GM18951 (cell line): Measurements from ENCODE around the gene FOXJ3.

Experiments
- POLR2A ChIP-seq: IDR thresholded peaks from 4 replicates; pipeline ENCODE4 v1.6.1; 2011; ENCODE audit warnings: mild to moderate bottlenecking; ENCODE audit not compliant: insufficient read length, insufficient read depth; ENCODE audit errors: extremely low read depth
- in situ Hi-C: fragments of 300-500 bp; cut with MboI; formaldehyde crosslinking; loops from one replicate; pipeline ENCODE4 v1.12.0; 2022; ENCODE audit warnings: low sequenced_read_pairs, mixed read lengths, inconsistent platforms; ENCODE audit not compliant: unreplicated experiment

FOXJ3 gene

DNA sequence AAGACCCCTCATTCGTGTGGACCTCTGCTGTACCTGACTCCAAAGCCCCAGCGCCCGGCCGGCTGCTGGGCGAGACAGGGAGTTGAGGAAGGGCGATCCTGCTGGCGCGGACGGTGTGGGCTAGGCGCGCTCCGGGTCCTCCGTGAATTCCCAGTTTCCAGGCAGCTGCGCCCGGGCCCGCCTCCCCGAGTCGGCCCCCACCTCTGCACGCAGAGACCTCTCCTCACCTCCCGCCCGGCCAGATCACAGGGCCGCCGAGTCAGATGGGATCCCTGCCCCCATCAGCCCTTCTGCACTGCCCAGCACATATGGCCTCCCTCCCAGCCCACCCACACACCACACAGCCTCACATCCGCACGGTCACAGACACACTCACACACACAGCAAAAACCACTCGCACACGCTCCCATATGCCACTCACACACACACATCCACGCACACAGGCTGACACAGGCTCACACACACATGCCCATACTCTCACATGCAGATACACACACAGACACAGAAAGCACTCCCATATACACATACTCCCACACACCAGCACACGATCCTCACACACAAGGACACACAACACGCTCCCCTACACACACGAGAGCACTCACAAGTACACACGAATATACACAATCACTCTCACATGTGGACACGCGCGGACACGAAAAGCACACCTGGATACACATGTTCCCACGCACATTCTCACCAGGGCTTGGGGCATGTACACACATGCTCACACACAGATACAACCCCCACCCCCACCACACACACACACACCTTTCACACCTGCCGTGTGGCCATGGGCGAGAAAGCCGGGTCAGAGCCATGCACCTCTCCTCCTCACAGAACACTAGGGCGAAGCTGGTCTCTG is 189.0 kb downstream of the FOXJ3 start:
- TF ChIP-seq POLR2A = no peak
- in situ Hi-C loops = loop anchor here (25.0 kb wide), 1 partner anchor 584 kb away; no protein-coding TSS in a partner anchor

DNA sequence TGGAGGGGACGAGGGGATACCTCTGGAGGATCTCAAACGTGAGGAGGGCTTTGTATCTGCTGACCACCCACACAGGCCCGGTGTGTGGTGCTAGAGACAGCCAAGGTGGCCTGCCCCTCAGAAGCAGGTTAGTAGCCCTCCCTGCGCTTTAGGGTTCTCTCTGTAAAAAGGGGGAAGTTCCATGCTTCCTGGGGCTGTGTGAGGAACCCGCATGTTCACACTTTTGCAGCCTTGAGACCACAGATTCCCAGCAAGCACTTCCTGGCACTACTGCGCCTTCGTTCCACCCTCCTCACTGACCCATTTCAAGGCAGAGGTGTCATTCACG is 189.7 kb downstream of the FOXJ3 start:
- TF ChIP-seq POLR2A = no peak
- in situ Hi-C loops = loop anchor here (25.0 kb wide), 1 partner anchor 583 kb away; no protein-coding TSS in a partner anchor

DNA sequence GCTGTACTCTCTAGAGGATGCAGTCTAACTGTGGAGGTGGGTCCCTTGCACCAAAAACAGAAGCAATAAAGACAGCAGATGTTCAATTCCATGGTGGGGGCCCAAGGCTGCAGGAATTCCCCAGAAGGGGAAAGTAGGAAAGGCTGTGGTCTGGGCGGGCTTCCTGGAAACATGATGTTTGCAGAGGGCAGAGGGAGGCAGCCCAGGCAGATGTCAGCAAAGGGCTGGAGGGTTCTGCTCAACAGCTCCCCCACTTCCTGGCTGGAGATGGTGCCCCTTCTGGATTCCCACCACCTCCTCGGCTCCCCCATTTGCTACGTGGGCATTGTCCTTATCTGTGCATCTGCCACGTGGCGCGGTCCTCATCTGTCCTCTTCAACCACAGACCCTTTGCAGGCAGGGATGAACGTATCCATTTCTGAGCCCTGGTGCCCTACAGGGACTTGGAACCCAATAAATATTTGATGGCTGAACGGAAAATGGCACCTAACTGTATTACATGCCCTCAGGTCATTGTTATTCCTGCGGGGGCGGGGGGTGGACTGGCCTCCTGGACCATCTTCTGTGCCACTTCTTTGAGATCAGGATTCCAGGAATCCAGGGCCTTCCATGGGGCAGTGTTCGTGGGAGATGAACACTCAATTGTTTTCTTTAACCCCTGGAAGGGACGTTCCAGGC is 190.2 kb downstream of the FOXJ3 start:
- no peak for TF ChIP-seq POLR2A

DNA sequence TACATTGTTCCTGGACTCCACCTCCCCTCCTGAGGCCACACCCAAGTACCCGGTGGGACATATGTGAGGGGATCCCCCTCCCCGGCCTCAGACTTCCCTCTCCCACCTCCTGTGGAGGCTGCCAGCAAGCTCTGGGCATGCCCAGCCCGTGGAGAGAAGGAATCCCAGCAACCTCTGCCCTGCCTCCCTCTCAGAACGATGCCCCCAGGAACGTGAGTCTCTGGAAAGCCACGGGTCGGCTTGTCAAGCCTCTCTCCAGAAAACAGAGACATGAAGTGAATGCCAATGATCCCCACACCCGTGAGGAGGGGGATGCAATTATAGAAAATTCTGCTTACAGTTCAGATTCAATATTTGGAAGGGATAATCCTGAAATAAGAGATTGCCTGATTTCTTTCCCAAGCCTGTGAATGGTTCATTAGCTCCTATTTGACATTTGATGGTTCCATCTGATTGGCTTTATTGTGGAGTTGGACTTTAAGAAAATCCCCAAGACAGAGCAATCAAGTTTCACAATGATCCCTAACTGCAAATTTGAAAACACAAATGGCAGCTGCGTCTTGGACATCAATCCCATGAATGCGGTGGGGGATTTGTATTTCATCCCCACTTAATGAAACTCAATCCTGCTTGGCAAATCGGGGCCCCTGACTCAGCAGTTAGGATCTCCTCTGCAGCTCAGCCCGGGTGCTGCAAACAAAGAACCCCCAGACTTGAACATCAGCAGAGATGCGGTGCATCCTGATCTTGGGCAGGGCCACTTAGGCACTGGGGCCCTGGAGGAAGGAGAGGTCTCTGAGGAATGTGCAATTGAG is 190.9 kb downstream of the FOXJ3 start:
- in situ Hi-C loops = loop anchor here (25.0 kb wide), 1 partner anchor 582 kb away; no protein-coding TSS in a partner anchor

More for the DNA sequence above, 190.2 kb downstream of the FOXJ3 start:
- in situ Hi-C loops = loop anchor here (25.0 kb wide), 1 partner anchor 583 kb away; no protein-coding TSS in a partner anchor

DNA sequence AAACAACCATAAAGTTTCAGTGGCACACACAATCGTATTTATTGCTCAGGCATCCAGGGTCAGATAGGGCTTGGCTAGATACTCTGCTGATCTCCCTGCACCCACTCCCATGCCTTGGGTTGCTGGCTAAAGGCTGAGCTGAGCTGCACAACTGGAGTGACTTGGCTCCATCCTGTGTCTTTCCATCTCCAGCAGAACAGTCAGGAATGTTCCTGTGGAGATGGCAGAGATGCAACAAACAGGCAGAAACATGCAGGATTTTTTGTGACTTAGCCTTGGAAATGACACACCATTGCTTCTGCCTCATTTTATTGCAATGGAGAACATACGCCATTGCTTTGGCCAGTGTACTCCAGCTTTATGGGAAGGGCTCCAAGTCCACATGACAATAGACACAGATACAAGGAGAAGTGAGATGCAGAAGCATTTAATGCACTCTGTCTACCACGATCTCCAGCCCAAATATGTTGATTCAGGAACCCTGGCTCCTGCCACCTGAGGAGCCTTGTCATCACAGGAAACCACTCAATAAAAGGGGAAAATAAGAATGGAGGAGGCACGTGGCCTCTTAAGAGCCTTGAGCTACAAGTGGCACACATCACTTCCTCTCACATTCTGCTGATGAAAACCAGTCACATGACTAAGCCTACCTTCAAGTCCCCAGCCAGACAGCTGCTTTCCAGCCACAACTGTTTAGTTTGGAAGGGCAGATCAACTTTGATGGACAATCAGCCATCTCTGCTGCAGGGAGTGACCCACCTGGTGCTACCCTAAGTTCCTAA is 191.9 kb downstream of the FOXJ3 start:
- TF ChIP-seq POLR2A = no peak
- in situ Hi-C loops = loop anchor here (25.0 kb wide), 1 partner anchor 581 kb away; no protein-coding TSS in a partner anchor

More for the DNA sequence above, 190.9 kb downstream of the FOXJ3 start:
- TF ChIP-seq POLR2A = no peak

DNA sequence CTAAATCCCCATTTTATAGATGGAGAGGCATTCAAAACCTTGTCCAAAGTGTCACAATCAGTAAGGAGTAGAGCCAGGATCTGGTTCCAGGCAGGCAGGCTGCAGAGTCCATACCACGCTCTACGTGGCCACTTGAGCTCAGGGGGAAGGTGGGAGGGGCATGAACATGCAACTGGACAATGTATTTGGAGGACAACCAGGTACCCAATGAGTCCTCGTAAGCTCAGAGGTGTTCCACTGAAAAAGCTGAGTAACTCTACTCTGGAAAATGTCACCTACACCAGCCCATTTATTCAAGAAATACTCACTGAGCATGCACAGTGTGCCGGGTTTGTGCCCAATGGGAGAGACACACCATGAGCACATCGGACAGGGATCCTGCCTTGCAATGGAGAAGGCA is 193.1 kb downstream of the FOXJ3 start:
- in situ Hi-C loops = loop anchor here (25.0 kb wide), 1 partner anchor 580 kb away; no protein-coding TSS in a partner anchor
- TF ChIP-seq POLR2A = no peak

DNA sequence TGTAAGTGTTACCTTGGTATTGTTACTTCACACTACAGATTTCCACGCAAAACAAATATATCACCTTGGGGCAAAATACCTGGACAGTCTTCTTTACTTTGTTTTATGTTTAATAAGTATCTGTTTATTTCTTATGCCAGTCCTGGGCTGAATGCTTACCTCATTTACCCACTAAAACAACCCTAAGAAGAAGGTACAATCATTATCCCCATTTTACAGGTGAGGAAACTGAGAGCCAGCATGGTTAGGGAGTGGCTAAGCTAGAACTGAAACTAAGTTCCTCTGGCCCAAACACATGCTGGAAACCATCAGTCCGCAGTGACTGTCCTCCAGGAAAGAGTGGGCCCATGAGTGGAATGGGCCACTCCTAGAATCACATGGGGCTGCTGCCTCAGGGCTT is 194.8 kb downstream of the FOXJ3 start:
- in situ Hi-C loops = loop anchor here (25.0 kb wide), 1 partner anchor 578 kb away; no protein-coding TSS in a partner anchor

DNA sequence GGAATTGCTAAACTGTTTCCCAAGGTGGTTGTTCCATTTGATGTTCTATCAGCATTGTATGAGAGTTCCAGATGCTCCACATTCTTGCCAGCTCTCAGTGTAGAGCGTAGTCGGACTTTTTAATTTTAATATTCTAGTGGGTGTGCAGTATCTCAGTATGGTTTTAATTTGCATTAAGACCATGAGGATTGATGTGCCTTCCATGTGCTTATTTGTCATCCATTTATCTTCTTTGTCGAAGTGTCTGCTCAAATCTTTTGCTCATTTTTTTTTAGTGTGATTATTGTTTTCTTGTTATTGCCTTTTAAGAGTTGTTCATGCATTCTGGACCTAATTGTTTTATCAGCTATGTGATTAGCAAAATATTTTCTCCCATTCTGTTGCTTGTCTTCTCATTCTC is 195.6 kb downstream of the FOXJ3 start:
- TF ChIP-seq POLR2A = no peak
- in situ Hi-C loops = loop anchor here (25.0 kb wide), 1 partner anchor 577 kb away; no protein-coding TSS in a partner anchor

More for the DNA sequence above, 194.8 kb downstream of the FOXJ3 start:
- TF ChIP-seq POLR2A = no peak

DNA sequence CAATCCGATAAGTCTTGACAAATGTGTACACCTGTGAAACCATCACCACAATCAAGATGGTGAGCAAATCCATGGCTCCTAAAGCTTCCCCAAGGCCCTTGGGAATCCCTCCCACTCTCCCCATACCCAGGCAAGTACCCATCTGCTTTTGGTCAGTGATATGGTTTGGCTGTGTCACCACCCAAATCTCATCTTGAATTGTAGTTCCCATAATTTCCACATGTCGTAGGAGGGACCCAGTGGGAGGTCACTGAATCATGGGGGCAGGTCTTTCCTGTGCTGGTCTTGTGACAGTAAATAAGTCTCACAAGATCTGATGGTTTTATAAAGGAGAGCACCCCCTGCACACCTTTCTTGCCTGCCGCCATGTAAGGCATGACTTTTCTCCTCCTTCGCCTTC is 196.4 kb downstream of the FOXJ3 start:
- in situ Hi-C loops = loop anchor here (25.0 kb wide), 1 partner anchor 576 kb away; no protein-coding TSS in a partner anchor
- no peak for TF ChIP-seq POLR2A

DNA sequence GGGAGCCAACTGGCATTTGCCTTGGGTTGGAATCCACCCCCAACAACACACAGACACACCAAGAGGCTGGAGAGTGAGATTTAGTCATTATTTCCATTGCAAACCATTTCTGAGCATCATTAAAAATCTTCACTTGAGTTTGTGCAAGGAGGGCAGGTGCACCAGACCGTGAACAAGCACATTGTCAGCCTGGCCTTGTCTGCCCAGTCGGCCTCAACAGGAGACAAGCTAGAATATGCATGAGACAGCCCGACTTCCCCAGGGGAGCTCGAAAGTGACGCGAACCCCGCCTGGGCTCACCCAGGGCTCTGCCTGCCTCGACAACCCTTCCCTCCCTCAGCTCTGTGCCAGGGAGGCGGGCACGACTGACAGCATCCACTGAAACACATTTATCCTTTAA is 197.3 kb downstream of the FOXJ3 start:
- no peak for TF ChIP-seq POLR2A
- in situ Hi-C loops = loop anchor here (25.0 kb wide), 1 partner anchor 575 kb away; no protein-coding TSS in a partner anchor

DNA sequence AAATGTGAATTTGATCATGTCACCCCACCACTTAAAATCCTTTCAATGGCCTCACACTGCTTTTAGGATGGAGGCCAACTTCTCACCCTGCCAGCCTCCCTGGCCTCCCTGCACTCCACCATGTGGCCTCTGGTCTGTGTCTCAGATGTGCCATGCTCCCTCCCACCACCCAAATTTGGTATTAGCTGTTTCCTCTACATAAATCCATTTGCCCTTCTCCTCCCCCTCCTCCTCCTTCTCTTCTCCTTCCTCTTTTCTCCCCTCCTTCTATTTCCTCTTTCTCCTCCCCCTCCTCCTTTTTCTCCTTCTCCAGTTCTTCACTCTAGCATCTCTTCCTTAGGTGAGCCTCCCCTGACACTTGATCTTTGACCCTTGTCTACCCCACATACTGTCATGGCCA is 198.6 kb downstream of the FOXJ3 start:
- in situ Hi-C loops = loop anchor here (25.0 kb wide), 1 partner anchor 574 kb away; no protein-coding TSS in a partner anchor
- TF ChIP-seq POLR2A = no peak

DNA sequence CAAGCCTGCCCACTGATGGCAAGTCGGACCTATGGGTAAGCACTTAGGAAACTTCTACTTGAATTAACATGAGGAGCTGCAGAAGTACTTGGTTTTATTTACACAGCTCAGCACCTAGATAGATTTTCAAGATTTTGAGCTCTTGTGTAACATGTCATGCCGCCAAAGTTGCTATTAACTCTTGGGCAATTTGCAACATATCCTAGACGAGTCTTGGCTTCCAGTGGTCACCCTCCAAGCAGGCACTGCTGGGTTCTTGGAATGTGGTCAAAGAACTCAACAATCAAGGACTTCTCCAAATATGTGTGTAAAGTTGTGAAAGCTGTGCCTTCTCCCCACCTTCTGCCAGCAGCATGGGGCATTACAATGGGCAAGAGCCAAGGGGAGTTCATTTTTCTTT is 199.6 kb downstream of the FOXJ3 start:
- in situ Hi-C loops = loop anchor here (25.0 kb wide), 1 partner anchor 573 kb away; no protein-coding TSS in a partner anchor
- no peak for TF ChIP-seq POLR2A
